ENCODE measurements around the gene HDC.

DNA sequence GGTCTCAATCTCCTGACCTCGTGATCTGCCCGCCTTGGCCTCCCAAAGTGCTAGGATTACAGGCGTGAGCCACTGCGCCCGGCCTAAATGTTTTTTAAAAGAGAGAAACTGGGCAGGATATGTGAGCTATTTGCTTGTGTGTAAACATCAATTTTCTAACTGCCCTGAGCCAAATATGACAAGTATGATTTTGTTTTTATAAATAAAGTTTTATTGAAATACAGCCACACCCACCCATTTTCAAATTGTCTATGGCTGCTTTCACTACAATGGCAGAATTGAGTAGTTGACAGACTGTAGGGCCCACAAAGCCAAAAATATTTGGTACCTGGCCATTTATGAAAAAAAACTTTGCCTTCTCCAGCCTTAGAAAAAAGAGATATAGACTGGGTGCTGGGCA is 15.9 kb upstream of the HDC start:
- TF ChIP-seq EZH2 (optimal IDR thresholded peaks at IDR 0.05; ENCODE audit: low read depth, low read length) (no peak), CTCF (IDR thresholded peaks at IDR 0.05; ENCODE audit: low read length) (no peak), EZH2phosphoT487 (IDR thresholded peaks at IDR 0.05; ENCODE audit: low read length) (no peak)

All from MM.1S (cell line).